Measurements from ENCODE around the gene CCNO. TPM values are rescaled to one million over a fixed set of nuclear protein-coding genes. Genes with fewer than 3 reads are reported as not detected.

CCNO gene
- total RNA-seq = 1.8 and 2.0 TPM in 2 replicates

DNA sequence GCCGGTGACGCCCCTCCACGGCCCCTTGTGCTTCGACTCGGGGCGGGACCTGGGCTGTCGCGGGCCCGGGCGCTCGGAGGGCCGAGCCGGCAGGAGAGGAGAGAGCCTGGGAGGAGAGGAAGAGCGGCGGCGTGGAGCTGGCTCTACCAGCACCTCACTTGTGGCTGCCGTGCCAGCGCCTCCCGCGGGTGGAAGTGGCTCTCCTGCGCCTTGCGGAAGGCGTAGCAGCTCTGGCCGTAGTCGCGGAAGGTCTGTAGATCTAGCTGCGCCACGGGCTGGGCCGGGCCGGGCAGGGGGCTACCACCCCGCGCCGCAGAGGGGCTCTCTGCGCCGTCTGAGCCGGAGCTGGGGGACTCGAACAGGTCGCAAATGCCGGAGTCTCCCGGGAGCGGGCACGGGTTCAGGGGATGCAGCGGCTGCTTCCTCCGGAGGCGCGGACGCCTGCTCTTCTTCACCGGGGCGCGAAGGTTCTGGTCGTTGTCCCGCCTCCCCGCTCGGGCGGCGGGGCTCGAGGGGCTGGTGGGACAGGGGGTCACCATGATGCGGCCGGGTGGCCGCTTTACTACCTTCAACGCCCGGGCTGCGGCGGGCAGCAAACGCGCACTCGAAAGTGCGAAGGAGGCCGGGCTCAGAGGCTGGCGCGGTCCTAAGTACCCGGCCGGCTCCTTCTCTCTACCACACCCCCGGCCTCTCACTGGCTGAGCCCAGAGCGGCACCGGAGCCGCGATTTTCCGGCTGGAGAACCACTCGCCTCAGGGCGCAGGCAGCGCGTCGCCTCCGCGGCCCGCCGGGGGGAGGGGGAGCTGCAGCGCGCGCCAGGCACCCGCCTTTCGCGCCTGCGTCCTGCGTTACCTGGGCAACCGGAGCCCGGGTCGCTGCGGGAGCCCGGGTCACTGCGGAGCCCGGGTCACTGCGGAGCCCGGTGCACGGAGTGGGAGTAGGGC is at the start of gene CCNO:
Gene CCNO, minus strand, starts transcription at position 624 of the 944 bp plus-strand sequence. Its CDS starts 85 bp downstream, at position 539.

DNA sequence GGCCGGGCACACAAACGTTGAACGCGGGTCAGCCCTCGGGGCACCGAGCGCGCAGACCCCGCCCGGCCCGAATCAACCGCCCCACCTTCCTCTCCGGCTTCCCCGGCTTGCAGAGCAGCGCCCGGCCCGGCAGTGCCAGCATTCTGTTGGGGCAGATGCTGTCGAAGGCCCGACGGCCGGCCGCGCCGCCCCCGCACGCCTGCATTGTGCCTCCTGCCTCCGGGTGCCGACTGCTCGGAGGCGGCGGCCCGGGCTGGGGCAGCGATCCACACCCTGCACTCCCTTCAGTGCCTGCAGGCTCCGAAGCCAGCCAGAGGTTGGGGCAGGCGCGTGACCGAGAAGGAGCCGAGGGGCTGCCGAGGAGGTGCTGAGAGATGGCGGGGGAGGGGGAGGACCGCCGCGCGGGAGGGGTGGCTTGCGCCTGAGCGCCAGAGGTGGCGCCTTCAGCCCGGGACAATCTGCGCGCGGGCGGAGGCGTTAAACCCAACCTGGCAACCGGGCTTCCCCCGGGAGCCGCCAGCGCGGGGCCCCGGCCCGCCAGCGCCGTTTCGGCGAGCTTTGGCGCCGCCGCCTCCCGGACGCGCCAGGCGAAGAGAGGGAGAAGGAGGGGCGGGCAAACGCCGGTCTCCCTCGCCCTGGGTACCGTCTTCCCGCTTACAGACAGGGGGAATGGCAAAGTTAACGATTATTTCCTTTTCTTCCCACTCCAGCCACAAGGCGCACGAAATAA is 6.3 kb downstream of the CCNO start, which contains the start of gene MCIDAS:
Gene MCIDAS, minus strand, starts transcription at position 382 of the 730 bp plus-strand sequence. Its CDS starts 177 bp downstream, at position 205.

Other genes with a start within 250 kb of the CCNO start
- 0.39 and 2.2 TPM in 2 replicates for gene ESM1, start 248.0 kb downstream of the CCNO start, total RNA-seq
- not detected in 2 replicates for gene GZMK, start 209.4 kb downstream of the CCNO start, total RNA-seq
- gene GZMA, start 131.0 kb downstream of the CCNO start, total RNA-seq = not detected in 2 replicates
- 201 and 265 TPM in 2 replicates for gene GPX8, start 73.4 kb downstream of the CCNO start, total RNA-seq
- not detected in 2 replicates for gene CDC20B, start 60.4 kb downstream of the CCNO start, total RNA-seq
- 0.22 and 0.39 TPM in 2 replicates for gene MCIDAS, start 6.3 kb downstream of the CCNO start, total RNA-seq
- 52.5 and 52.6 TPM in 2 replicates for gene DHX29, start 74.1 kb upstream of the CCNO start, total RNA-seq
- gene MTREX, start 74.4 kb upstream of the CCNO start, total RNA-seq = 99.3 and 109 TPM in 2 replicates